ENCODE results near the gene CENPO.

DNA sequence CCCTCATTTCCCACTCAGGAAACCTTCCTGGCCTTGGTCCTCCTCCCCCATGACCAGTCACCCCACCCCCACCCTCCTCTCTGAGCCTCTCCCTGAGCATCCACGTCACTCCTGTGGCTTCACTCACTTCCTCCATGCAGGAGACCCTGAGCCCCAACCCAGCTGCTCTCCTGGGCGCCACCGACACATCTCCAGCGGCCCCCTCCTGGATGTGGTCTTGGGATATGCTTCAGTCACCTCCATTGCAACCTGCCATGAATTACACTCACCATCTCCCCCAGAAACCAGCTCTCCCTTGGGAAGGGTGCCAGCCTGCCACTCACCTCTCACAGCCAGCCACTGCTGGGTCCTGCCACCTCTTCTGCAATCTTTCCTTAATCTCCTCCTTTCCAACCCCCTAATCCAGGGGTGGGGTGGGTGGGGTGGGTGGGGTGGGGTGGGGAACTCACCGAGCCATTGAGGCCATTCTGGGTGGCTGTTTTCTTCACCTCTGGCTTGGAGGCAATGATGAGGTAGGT is 44.8 kb downstream of the CENPO start:
- TF ChIP-seq, protein P1, sequence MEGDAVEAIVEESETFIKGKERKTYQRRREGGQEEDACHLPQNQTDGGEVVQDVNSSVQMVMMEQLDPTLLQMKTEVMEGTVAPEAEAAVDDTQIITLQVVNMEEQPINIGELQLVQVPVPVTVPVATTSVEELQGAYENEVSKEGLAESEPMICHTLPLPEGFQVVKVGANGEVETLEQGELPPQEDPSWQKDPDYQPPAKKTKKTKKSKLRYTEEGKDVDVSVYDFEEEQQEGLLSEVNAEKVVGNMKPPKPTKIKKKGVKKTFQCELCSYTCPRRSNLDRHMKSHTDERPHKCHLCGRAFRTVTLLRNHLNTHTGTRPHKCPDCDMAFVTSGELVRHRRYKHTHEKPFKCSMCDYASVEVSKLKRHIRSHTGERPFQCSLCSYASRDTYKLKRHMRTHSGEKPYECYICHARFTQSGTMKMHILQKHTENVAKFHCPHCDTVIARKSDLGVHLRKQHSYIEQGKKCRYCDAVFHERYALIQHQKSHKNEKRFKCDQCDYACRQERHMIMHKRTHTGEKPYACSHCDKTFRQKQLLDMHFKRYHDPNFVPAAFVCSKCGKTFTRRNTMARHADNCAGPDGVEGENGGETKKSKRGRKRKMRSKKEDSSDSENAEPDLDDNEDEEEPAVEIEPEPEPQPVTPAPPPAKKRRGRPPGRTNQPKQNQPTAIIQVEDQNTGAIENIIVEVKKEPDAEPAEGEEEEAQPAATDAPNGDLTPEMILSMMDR (IDR thresholded peaks at IDR 0.05): no peak
- no peak for TF ChIP-seq POLR2AphosphoS5 (IDR thresholded peaks at IDR 0.05)

All from transverse colon (tissue), 4 donors.